ENCODE data around the gene NBAS. TPM values are rescaled to one million over a fixed set of nuclear protein-coding genes. Genes with fewer than 3 reads are reported as not detected.

Gene NBAS
- polyA plus RNA-seq, 1 donor from 2014 or later, result 31.9 TPM

DNA sequence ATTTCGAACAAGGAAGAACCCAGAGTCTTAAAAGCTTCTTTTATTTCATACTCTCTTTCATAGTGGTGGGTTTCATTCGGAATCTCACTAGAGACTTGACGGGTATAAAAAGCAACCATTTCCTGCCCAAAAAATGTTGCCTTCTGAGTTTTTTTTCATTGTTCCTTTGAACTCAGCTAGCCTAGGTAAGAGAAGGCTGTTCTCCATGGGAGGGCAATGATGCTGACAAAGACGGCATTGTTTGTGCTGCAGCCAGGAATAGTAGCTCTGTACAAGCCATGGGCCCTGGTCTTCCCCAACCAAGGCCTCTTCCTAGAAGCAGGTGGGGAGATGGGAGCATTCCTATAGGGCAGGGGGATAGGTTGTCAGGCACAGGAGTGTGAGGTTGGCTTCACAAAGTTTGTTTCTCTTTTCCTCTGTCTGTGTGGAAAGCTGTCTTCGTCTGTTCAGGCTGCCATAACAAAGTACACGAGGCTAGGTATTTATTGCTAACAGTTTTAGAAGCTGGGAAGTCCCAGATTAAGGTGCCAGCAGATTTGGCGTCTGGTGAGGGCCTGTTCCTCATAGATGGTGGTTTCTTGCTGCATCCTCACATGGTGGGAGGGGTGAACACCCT is 405.1 kb downstream of the NBAS start:
- Histone ChIP-seq H3K9ac (ENCODE audit: low read length) (no peak overlapping the region), H3K4me3 (ENCODE audit: low read length) (no peak overlapping the region), H3K9me3 (ENCODE audit: low read length) (no peaks in the 10 kb centered on the region), H3K27ac (ENCODE audit: low read length) (no peak overlapping the region), H4K20me1 (ENCODE audit: insufficient read depth) (no peaks in the 10 kb centered on the region), H3K9me2 (ENCODE audit: insufficient read depth, low read length) (no peaks in the 10 kb centered on the region), H3F3A (ENCODE audit: insufficient read depth, low read length, poor library complexity, severe bottlenecking) (no peaks in the 10 kb centered on the region), H2AFZ (ENCODE audit: low read depth, low read length) (no peak overlapping the region), H3K36me3 (ENCODE audit: insufficient read depth, low read length) (no peaks in the 10 kb centered on the region), H3K79me2 (replicated peaks; ENCODE audit: insufficient read depth, low read length) (no peaks in the 10 kb centered on the region), H3K27me3 (ENCODE audit: insufficient read depth, low read depth, low read length) (no peaks in the 10 kb centered on the region), H3K4me2 (ENCODE audit: low read length) (no peak overlapping the region)
- TF ChIP-seq EZH2 (IDR thresholded peaks at IDR 0.05; ENCODE audit: borderline replicate concordance, insufficient read depth, low read length, poor library complexity, severe bottlenecking), result no peak
- TF ChIP-seq, protein P1, sequence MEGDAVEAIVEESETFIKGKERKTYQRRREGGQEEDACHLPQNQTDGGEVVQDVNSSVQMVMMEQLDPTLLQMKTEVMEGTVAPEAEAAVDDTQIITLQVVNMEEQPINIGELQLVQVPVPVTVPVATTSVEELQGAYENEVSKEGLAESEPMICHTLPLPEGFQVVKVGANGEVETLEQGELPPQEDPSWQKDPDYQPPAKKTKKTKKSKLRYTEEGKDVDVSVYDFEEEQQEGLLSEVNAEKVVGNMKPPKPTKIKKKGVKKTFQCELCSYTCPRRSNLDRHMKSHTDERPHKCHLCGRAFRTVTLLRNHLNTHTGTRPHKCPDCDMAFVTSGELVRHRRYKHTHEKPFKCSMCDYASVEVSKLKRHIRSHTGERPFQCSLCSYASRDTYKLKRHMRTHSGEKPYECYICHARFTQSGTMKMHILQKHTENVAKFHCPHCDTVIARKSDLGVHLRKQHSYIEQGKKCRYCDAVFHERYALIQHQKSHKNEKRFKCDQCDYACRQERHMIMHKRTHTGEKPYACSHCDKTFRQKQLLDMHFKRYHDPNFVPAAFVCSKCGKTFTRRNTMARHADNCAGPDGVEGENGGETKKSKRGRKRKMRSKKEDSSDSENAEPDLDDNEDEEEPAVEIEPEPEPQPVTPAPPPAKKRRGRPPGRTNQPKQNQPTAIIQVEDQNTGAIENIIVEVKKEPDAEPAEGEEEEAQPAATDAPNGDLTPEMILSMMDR (IDR thresholded peaks at IDR 0.05; ENCODE audit: poor library complexity, severe bottlenecking), result no peak
- TF ChIP-seq MXI1 (conservative IDR thresholded peaks at IDR 0.05; ENCODE audit: poor library complexity, severe bottlenecking), result no peak
- TF ChIP-seq POLR2AphosphoS5 (IDR thresholded peaks at IDR 0.05), result no peak
- TF ChIP-seq TAF1 (IDR thresholded peaks at IDR 0.05; ENCODE audit: low read depth), result no peak
- no peak for TF ChIP-seq SMC3 (conservative IDR thresholded peaks at IDR 0.05; ENCODE audit: poor library complexity)
- no peak for TF ChIP-seq EP300 (conservative IDR thresholded peaks at IDR 0.05; ENCODE audit: poor library complexity, severe bottlenecking)
- TF ChIP-seq, protein P2, sequence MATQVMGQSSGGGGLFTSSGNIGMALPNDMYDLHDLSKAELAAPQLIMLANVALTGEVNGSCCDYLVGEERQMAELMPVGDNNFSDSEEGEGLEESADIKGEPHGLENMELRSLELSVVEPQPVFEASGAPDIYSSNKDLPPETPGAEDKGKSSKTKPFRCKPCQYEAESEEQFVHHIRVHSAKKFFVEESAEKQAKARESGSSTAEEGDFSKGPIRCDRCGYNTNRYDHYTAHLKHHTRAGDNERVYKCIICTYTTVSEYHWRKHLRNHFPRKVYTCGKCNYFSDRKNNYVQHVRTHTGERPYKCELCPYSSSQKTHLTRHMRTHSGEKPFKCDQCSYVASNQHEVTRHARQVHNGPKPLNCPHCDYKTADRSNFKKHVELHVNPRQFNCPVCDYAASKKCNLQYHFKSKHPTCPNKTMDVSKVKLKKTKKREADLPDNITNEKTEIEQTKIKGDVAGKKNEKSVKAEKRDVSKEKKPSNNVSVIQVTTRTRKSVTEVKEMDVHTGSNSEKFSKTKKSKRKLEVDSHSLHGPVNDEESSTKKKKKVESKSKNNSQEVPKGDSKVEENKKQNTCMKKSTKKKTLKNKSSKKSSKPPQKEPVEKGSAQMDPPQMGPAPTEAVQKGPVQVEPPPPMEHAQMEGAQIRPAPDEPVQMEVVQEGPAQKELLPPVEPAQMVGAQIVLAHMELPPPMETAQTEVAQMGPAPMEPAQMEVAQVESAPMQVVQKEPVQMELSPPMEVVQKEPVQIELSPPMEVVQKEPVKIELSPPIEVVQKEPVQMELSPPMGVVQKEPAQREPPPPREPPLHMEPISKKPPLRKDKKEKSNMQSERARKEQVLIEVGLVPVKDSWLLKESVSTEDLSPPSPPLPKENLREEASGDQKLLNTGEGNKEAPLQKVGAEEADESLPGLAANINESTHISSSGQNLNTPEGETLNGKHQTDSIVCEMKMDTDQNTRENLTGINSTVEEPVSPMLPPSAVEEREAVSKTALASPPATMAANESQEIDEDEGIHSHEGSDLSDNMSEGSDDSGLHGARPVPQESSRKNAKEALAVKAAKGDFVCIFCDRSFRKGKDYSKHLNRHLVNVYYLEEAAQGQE (IDR thresholded peaks at IDR 0.05; ENCODE audit: borderline replicate concordance), result no peak
- TF ChIP-seq RAD21 (conservative IDR thresholded peaks at IDR 0.05), result no peak

DNA sequence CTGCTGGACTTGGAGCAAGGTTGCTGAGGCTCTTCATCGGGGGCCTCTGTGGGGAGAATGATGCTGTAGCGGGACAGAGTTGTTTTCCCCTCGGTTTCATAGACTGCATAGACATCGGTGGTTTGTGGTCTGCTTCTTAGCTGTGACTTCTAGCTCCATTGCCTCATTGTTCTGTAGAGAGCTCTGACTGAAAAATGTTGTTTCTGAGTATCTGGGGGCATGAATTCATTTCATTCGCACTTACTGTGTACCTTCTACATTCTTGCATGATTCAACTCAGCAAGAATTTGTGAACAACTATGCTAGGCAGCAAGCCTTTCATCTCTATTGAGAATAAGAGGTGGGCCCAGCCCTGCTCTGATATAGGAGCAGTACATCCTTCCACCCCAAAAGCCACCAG is 406.8 kb downstream of the NBAS start:
- H3K27ac ChIP-seq (ENCODE audit: low read length), result no peak overlapping the region
- no peaks in the 10 kb centered on the region for H3K36me3 ChIP-seq (ENCODE audit: insufficient read depth, low read length)
- no peaks in the 10 kb centered on the region for H3K9me2 ChIP-seq (ENCODE audit: insufficient read depth, low read length)
- H3K9ac ChIP-seq (ENCODE audit: low read length), result no peak overlapping the region
- no peaks in the 10 kb centered on the region for H3K79me2 ChIP-seq (replicated peaks; ENCODE audit: insufficient read depth, low read length)
- no peaks in the 10 kb centered on the region for H3F3A ChIP-seq (ENCODE audit: insufficient read depth, low read length, poor library complexity, severe bottlenecking)
- no peak for TF ChIP-seq RAD21 (conservative IDR thresholded peaks at IDR 0.05)
- no peak for TF ChIP-seq POLR2AphosphoS5 (IDR thresholded peaks at IDR 0.05)
- no peak overlapping the region for H2AFZ ChIP-seq (ENCODE audit: low read depth, low read length)
- no peaks in the 10 kb centered on the region for H4K20me1 ChIP-seq (ENCODE audit: insufficient read depth)
- H3K4me3 ChIP-seq (ENCODE audit: low read length), result no peak overlapping the region
- no peak overlapping the region for H3K4me2 ChIP-seq (ENCODE audit: low read length)
- no peaks in the 10 kb centered on the region for H3K27me3 ChIP-seq (ENCODE audit: insufficient read depth, low read depth, low read length)
- H3K9me3 ChIP-seq (ENCODE audit: low read length), result no peaks in the 10 kb centered on the region

All from neural cell (in vitro differentiated cells).